ACC112 (cell line): ENCODE results near the gene SUN5.

ENCODE experiments used
- H2AFZ ChIP-seq: fragments of 200-600 bp; sonication (generic); one replicate; pipeline ENCODE4 v1.6.0; 2017; ENCODE audit warnings: antibody characterized with exemption, low read length; ENCODE audit not compliant: unreplicated experiment
- H3K27ac ChIP-seq: fragments of 200-600 bp; sonication (generic); 2 replicates; pipeline ENCODE4 v1.5.1; 2014; ENCODE audit warnings: low read depth, mild to moderate bottlenecking, antibody characterized with exemption, low read length, moderate library complexity
- H3K27me3 ChIP-seq: fragments of 200-600 bp; sonication (generic); 2 replicates; pipeline ENCODE4 v1.6.1; 2014; ENCODE audit warnings: mild to moderate bottlenecking, antibody characterized with exemption, low read length, moderate library complexity, mixed read lengths; ENCODE audit not compliant: insufficient read depth
- H3K36me3 ChIP-seq: fragments of 200-600 bp; sonication (generic); 2 replicates; pipeline ENCODE4 v1.6.1; 2016; ENCODE audit warnings: mild to moderate bottlenecking, antibody characterized with exemption, low read length, moderate library complexity, mixed read lengths; ENCODE audit not compliant: insufficient read depth
- H3K4me1 ChIP-seq: fragments of 200-600 bp; sonication (generic); one replicate; pipeline ENCODE4 v1.6.1; 2016; ENCODE audit warnings: low read length, mixed read lengths; ENCODE audit not compliant: insufficient read depth, unreplicated experiment, control insufficient read depth
- H3K4me3 ChIP-seq: fragments of 200-600 bp; sonication (generic); 2 replicates; pipeline ENCODE4 v1.5.1; 2014; ENCODE audit warnings: mild to moderate bottlenecking, low read depth, low read length
- H3K79me2 ChIP-seq: fragments of 200-600 bp; sonication (generic); one replicate; pipeline ENCODE4 v1.6.0; 2016; ENCODE audit warnings: low read length; ENCODE audit not compliant: control insufficient read depth, unreplicated experiment, insufficient read depth

The SUN5 gene

GRCh38 chr20:33026072-33026778 is 22.0 kb upstream of the SUN5 start:
- Histone ChIP-seq H3K4me1 (no peaks in the 10 kb centered on the region), H3K4me3 (no peak overlapping the region), H3K27me3 (peaks cover 89% of the 10 kb centered on the region), H3K79me2 (no peaks in the 10 kb centered on the region), H3K36me3 (no peaks in the 10 kb centered on the region), H3K27ac (no peak overlapping the region), H2AFZ (no peak overlapping the region)

DNA sequence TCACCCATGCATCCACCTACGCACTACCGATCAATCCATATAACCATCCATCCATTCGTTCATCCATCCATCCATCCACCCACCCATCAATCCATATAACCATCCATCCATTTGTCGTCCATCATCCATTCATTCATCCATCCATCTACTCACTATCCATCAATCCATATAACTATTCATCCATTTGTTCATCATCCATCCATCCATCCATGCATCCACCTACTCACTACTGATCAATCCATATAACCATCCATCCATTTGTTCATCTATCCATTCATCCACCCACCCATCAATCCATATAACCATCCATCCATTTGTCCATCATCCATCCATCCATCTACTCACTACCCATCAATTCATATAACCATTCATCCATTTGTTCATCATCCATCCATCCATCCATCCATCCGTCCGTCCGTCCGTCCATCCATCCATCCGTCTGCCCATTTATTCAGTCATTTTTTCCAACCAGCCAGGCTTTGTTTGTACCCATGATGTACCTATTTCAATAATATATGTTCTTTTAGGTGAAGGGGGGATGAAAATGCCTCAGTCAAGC is 21.2 kb upstream of the SUN5 start:
- no peak overlapping the region for H3K27ac ChIP-seq
- H2AFZ ChIP-seq = no peak overlapping the region
- no peak overlapping the region for H3K4me3 ChIP-seq
- H3K79me2 ChIP-seq = no peaks in the 10 kb centered on the region
- H3K36me3 ChIP-seq = no peaks in the 10 kb centered on the region
- H3K27me3 ChIP-seq = peaks cover 82% of the 10 kb centered on the region
- no peaks in the 10 kb centered on the region for H3K4me1 ChIP-seq

GRCh38 chr20:33024609-33025317 is 20.5 kb upstream of the SUN5 start:
- H3K36me3 ChIP-seq = no peaks in the 10 kb centered on the region
- peaks cover 77% of the 10 kb centered on the region for H3K27me3 ChIP-seq
- no peak overlapping the region for H3K4me3 ChIP-seq
- H3K27ac ChIP-seq = no peak overlapping the region
- no peaks in the 10 kb centered on the region for H3K79me2 ChIP-seq
- no peak overlapping the region for H2AFZ ChIP-seq
- no peaks in the 10 kb centered on the region for H3K4me1 ChIP-seq

DNA sequence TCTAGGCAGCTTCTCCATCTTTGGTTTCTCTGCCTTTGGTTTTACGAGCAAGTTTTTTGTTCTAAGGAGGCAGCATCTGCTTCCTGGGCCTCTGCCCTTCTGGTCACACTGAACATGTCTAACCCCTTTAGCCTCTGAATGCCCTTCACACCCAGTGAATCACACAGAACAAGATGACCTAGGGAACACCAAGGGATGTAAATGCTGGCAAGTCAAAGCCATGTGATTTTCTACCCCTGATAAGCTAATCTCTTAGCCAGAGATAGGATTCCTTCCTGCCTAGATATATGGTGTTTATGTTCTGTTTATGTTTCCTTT is 20.0 kb upstream of the SUN5 start:
- Histone ChIP-seq H3K27ac (no peak overlapping the region), H2AFZ (no peak overlapping the region), H3K4me3 (no peak overlapping the region), H3K4me1 (no peaks in the 10 kb centered on the region), H3K27me3 (peaks cover 71% of the 10 kb centered on the region), H3K36me3 (no peaks in the 10 kb centered on the region), H3K79me2 (no peaks in the 10 kb centered on the region)

DNA sequence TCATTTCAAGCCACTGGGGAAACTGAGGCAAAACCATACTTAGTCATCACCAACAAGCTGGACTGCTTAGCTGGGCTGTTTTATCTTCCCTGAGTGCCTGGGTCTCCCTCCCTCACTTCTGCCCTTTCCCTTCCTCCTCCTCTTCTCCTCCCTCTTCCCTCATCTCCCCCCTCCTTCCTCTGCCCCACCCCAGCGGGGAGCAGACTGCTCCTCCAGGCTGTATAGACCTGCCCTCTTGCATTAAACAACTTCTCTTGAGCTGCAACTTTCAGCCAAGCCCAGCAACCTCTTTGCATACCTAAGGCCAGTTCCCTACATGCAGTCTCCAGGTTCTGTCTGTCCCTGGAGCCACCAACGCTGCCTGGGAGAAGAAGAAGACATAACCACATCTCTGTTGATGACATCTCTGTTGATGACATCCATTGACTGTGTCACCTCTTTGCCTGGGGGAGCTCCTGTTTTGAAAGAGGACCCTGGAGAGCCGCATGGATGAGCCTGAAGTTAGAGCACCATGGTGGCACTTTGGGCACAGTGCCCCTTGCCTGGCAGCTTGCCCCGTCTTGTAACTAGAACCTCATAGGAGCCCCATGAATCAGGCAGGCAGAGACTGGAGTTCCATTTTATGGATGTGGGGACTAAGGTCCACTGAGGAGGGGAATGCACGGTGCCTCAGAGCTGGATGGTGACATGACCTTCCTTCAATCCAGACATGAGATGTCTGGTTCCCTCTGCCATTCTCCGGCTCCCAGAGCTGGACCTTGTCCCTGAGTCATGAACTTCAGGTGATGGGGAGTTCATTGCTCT is 19.4 kb upstream of the SUN5 start:
- no peak overlapping the region for H3K27ac ChIP-seq
- H3K27me3 ChIP-seq = peaks cover 66% of the 10 kb centered on the region
- no peaks in the 10 kb centered on the region for H3K4me1 ChIP-seq
- H2AFZ ChIP-seq = no peak overlapping the region
- no peaks in the 10 kb centered on the region for H3K36me3 ChIP-seq
- no peak overlapping the region for H3K4me3 ChIP-seq
- H3K79me2 ChIP-seq = no peaks in the 10 kb centered on the region

GRCh38 chr20:33022694-33023438 is 18.6 kb upstream of the SUN5 start:
- H3K4me3 ChIP-seq = no peak overlapping the region
- H3K4me1 ChIP-seq = no peaks in the 10 kb centered on the region
- no peaks in the 10 kb centered on the region for H3K36me3 ChIP-seq
- H3K27ac ChIP-seq = no peak overlapping the region
- peaks cover 61% of the 10 kb centered on the region for H3K27me3 ChIP-seq
- H3K79me2 ChIP-seq = no peaks in the 10 kb centered on the region
- H2AFZ ChIP-seq = no peak overlapping the region

DNA sequence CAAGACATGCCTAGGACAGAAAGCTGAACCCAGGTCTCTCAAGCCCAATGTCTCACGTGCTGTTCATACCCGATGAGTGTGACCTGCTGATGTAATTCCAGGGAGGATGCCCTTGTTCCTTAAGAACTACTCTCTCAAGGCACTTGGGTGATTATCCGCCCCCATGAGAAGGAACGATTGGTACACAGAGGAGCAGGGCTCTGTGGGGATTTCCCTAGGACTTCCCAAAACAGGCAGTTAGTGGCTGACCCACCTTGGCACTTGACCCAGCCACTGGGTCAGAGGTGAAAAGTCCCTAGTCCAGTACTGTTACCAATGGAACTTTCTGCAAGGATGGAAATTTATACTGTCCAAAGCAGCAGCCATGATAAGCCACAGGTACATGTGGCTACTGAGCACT is 18.1 kb upstream of the SUN5 start:
- Histone ChIP-seq H3K27ac (no peak overlapping the region), H3K79me2 (no peaks in the 10 kb centered on the region), H3K36me3 (no peaks in the 10 kb centered on the region), H3K4me1 (no peaks in the 10 kb centered on the region), H2AFZ (no peak overlapping the region), H3K4me3 (no peak overlapping the region), H3K27me3 (peaks cover 62% of the 10 kb centered on the region)

GRCh38 chr20:33021879-33022278 is 17.6 kb upstream of the SUN5 start:
- H3K4me1 ChIP-seq = no peaks in the 10 kb centered on the region
- H3K27ac ChIP-seq = no peak overlapping the region
- H3K79me2 ChIP-seq = no peaks in the 10 kb centered on the region
- H3K4me3 ChIP-seq = no peak overlapping the region
- H3K27me3 ChIP-seq = peaks cover 61% of the 10 kb centered on the region
- no peak overlapping the region for H2AFZ ChIP-seq
- no peaks in the 10 kb centered on the region for H3K36me3 ChIP-seq

DNA sequence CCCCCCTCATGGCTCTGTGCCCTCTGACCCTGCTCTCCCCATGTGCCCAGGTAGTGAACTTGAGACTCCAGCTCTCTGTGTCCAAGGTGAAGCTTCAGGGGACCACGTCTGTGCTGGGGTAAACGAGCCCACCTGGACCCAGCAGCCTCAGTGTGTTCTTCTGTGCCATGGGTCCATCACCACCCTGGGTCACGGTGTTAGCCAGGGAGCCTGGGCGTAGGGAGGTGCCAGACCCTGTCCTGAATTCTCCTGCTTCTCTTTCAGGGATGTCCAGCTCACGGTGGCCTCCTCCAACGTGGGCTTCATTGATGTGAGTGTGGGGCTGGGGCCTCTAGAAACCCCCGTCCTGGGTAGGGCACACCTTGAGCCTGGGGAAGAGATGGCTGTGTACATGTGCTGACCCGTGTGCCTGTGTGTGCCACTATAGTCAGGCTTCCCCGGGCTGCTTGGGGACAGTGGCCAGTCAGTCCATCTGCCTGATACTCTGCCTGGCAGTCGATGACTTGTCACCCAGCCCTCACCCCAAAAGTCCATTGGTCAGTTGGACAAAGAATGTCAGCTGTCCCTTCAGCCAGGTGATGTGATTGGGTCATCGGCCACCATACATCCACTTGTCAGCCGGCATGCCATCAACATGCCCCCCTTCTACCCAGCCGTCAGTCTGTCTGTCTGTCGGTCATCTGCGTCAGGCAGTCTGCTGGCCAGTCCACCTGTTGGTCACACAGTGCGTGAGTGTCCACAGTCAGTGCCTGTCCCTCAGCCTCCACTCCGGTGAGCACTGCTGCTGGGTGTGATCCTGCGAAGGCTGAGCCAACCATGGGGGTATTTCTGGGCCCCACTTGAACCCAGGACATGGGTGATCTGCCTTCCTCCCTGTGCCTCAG is 16.3 kb upstream of the SUN5 start:
- no peak overlapping the region for H3K27ac ChIP-seq
- H3K4me1 ChIP-seq = no peaks in the 10 kb centered on the region
- no peak overlapping the region for H2AFZ ChIP-seq
- H3K79me2 ChIP-seq = no peaks in the 10 kb centered on the region
- no peak overlapping the region for H3K4me3 ChIP-seq
- peaks cover 60% of the 10 kb centered on the region for H3K27me3 ChIP-seq
- no peaks in the 10 kb centered on the region for H3K36me3 ChIP-seq
